Bronchial epithelial cell (primary cell): ENCODE data around the gene TLE3. TPM values are rescaled to one million over a fixed set of nuclear protein-coding genes. Genes with fewer than 3 reads are reported as not detected.

Experiments
- DNase-seq: peaks from one replicate; pipeline ENCODE4 v3.0.0-alpha.2; 2010; ENCODE audit warnings: low read depth
- FAIRE-seq: peaks from 2 replicates; lab custom pipeline; 2011; peaks lifted over from hg19 to GRCh38; lab: Jason Lieb, UNC
- H3K27me3 ChIP-seq: 2 replicates; pipeline ENCODE4 v1.5.1; 2011; ENCODE audit warnings: low read length; ENCODE audit not compliant: control insufficient read depth, insufficient read depth
- H3K36me3 ChIP-seq: 2 replicates; pipeline ENCODE4 v1.5.1; 2011; ENCODE audit warnings: low read length; ENCODE audit not compliant: control insufficient read depth, insufficient read depth
- H3K4me3 ChIP-seq: 2 replicates; pipeline ENCODE4 v1.5.1; 2011; ENCODE audit warnings: mild to moderate bottlenecking, low read depth, low read length, control low read depth
- total RNA-seq: library from RNA; depleted of rRNA; stranded (reverse); fragments of >200 nt; gene quantifications from 2 replicates; pipeline ENCODE4 v1.2.1, GENCODE V29; 2014
- TF ChIP-seq, protein P1 (sequence below): IDR thresholded peaks from 2 replicates; pipeline ENCODE4 v1.5.1; 2011; ENCODE audit warnings: mild to moderate bottlenecking, moderate library complexity, low read length, control low read depth, inconsistent platforms; ENCODE audit not compliant: insufficient read depth, severe bottlenecking

The TLE3 gene
- total RNA-seq, 1 donor from 2014 or later = 19.2 TPM

DNA sequence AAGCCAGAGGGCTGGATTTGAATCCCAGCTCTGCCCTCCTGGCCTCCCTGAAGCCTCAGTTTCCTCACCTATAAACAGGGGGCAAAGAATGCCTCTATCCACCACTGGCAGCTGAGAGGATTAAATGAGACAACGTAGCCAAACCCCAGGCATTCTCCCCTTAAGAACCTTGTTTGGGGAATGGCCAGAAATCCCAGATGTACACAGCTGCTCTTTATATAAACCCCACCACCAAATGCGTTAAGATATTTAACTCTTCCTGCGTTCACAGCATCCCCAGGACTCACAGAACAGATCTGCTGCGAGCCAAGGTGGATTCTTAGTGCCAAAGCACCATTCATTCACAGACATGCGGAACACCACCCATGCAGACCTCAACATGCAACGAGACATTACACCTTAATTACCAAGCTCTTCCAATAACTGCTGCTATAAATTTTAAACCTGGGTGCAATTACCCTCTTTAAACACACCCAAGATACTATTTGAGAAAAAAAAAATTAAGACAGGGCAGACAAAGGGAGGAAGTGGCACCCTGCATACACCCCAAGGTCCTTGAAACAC lies 5.2 kb downstream of the TLE3 start:
- no peak for FAIRE-seq

DNA sequence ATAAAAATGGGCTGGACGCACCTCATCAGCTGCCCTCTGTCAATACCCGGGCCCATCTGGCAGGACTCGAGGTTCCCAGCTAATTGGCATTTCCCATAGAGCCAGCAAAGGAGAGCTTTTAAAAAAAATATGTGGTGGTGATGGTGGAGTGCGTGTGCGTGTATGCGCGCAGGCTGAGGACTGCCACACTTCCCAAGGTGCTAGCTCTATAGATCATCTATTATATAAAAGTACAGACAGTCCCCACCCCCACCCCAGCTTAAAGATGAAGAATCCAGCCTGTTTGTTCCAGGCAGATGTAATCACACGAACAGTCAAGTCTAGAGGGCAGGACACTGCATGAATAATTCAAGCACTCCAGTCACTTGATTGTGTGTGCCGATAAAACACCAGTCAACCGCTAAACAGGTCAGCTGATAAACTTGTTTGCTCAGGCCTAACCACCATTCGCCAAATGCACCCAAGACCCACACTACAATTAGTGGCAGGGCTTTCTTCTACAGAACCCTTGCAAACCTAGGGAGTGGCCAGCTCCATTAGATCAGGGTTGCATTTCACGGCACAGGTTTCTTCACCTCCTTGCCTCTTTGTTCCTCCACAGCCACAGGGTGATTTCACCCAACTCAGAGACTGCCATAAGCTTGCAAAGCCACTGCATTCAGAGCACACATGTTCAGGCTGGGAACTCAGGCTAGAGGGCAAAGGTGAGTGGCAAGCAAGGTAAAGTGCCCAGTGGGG lies 5.8 kb downstream of the TLE3 start:
- FAIRE-seq (no peak), DNase-seq (peak; percentile 87)
- TF ChIP-seq, protein P1, sequence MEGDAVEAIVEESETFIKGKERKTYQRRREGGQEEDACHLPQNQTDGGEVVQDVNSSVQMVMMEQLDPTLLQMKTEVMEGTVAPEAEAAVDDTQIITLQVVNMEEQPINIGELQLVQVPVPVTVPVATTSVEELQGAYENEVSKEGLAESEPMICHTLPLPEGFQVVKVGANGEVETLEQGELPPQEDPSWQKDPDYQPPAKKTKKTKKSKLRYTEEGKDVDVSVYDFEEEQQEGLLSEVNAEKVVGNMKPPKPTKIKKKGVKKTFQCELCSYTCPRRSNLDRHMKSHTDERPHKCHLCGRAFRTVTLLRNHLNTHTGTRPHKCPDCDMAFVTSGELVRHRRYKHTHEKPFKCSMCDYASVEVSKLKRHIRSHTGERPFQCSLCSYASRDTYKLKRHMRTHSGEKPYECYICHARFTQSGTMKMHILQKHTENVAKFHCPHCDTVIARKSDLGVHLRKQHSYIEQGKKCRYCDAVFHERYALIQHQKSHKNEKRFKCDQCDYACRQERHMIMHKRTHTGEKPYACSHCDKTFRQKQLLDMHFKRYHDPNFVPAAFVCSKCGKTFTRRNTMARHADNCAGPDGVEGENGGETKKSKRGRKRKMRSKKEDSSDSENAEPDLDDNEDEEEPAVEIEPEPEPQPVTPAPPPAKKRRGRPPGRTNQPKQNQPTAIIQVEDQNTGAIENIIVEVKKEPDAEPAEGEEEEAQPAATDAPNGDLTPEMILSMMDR = no peak
- Histone ChIP-seq H3K36me3 (peaks cover 8% of the 10 kb centered on the region), H3K4me3 (no peak overlapping the region), H3K27me3 (no peaks in the 10 kb centered on the region)

More for the DNA sequence above, 5.2 kb downstream of the TLE3 start:
- TF ChIP-seq, protein P1 = no peak
- Histone ChIP-seq H3K27me3 (no peaks in the 10 kb centered on the region), H3K36me3 (peaks cover 7% of the 10 kb centered on the region), H3K4me3 (no peak overlapping the region)
- DNase-seq = no peak

DNA sequence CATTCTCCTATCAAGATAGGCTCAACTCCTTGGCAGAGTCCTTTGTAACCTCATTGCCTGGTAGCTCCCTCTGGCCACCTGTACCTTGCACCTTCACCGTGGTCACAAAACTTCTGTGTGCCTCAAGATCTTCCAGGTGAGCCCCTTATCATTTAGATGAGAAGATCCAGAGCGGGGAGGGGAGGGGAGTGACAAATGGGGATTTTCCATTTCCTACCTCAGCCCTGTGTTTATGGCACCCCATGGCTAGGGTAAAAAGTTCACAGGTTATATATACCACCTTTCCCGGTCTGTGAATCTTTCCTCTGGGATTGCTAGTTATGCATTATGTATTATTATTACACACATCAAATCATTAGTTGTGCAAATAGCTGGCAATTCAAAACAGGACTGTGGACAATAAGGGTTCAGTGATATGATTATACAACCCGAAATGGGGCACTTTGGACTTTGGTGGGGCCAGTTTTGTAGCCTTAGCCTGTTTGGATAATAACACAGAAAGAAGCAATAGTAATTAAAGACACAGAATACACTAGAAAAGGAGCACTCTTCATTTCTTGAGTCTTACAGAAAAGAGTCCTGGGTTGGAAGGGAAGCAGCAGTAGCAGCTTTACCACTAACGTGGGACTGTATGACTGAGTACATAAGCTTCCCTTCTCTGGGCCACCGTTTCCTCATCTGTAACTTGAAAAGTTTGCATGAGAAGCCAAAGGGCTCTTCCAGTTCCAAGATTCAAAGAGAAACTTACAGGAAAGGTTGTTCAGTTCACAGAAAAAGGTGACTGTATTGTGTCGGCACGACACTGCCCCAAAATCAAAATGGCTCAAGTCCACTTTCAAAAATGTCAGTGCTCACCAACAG lies 7.1 kb downstream of the TLE3 start:
- Histone ChIP-seq H3K36me3 (peaks cover 14% of the 10 kb centered on the region), H3K4me3 (no peak overlapping the region), H3K27me3 (no peaks in the 10 kb centered on the region)
- FAIRE-seq (no peak), DNase-seq (no peak)
- TF ChIP-seq, protein P1 = no peak

DNA sequence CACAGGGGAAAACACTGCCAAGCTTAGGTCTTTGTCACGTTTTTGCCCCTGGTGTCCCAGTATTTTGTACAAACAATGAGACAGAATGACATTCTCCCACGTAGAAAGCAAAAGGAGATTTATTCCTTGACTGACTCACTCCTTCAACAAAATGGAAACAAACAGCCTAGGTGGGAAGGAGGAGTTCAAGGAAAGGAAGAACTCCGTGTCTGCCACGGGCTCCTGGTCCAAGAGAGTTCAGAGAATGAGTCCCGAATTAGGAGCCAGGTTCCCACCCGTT lies 8.1 kb downstream of the TLE3 start:
- peaks cover 16% of the 10 kb centered on the region for H3K36me3 ChIP-seq
- FAIRE-seq = no peak

GRCh38 chr15:70088887-70089691 lies 8.6 kb downstream of the TLE3 start:
- H3K27me3 ChIP-seq = no peaks in the 10 kb centered on the region
- H3K36me3 ChIP-seq = peaks cover 16% of the 10 kb centered on the region
- H3K4me3 ChIP-seq = no peak overlapping the region
- no peak for DNase-seq
- FAIRE-seq = no peak
- TF ChIP-seq, protein P1 = no peak

More for the DNA sequence above, 8.1 kb downstream of the TLE3 start:
- no peak for DNase-seq
- TF ChIP-seq, protein P1 = no peak
- no peak overlapping the region for H3K4me3 ChIP-seq
- H3K27me3 ChIP-seq = no peaks in the 10 kb centered on the region
